Measurements from ENCODE around the gene TMEM167A.
A peak's percentile ranks its signal among the peaks of the same experiment; 100 is the strongest.

Gene TMEM167A

GRCh38 chr5:83058726-83059125 lies 18.5 kb downstream of the TMEM167A start:
- Histone ChIP-seq H3K4me1 (peaks cover 6 to 15% (median 13%) of the 10 kb centered on the region in 10 experiments; a peak in 19 of 20 replicates), H3K27ac (no peak overlapping the region), H3K27me3 (no peaks in the 10 kb centered on the region), H3K9ac (no peak overlapping the region), H3K36me3 (peaks cover 70 to 99% (median 83%) of the 10 kb centered on the region in 11 experiments), H4K20me1 (peaks cover 0 to 75% (median 11%) of the 10 kb centered on the region in 11 experiments; a peak in 10 of 22 replicates), H3K4me2 (peak overlapping the region in 4 of 11 experiments; percentile 15 to 34 (median 23); a peak in 4 of 22 replicates), H3K4me3 (no peak overlapping the region), H3K9me3 (replicated peaks in 1 of 11) (peaks cover 0 to 10% (median 4%) of the 10 kb centered on the region in 11 experiments; a peak in 2 of 22 replicates)
- TF ChIP-seq Cebpa-rat (IDR thresholded peaks at IDR 0.05) = no peak

GRCh38 chr5:83055166-83055565 lies 22.0 kb downstream of the TMEM167A start:
- Histone ChIP-seq H3K27ac (no peak overlapping the region), H4K20me1 (peaks cover 0 to 45% (median 4%) of the 10 kb centered on the region in 11 experiments; a peak in 7 of 22 replicates), H3K4me3 (no peak overlapping the region), H3K36me3 (peaks cover 65 to 100% (median 85%) of the 10 kb centered on the region in 11 experiments), H3K4me1 (peaks cover 6 to 15% (median 13%) of the 10 kb centered on the region in 10 experiments; a peak in 19 of 20 replicates), H3K9ac (no peak overlapping the region), H3K27me3 (no peaks in the 10 kb centered on the region), H3K9me3 (replicated peaks in 1 of 11) (no peaks in the 10 kb centered on the region), H3K4me2 (no peak overlapping the region)
- TF ChIP-seq Cebpa-rat (IDR thresholded peaks at IDR 0.05) = no peak

GRCh38 chr5:83050723-83051340 lies 26.4 kb downstream of the TMEM167A start:
- H3K4me3 ChIP-seq = no peak overlapping the region
- H3K4me2 ChIP-seq = no peak overlapping the region
- TF ChIP-seq Cebpa-rat (IDR thresholded peaks at IDR 0.05) = no peak
- no peak overlapping the region for H3K9ac ChIP-seq
- peaks cover 49 to 82% (median 60%) of the 10 kb centered on the region in 11 experiments for H3K36me3 ChIP-seq
- H4K20me1 ChIP-seq = peaks cover 0 to 15% (median 0%) of the 10 kb centered on the region in 11 experiments; a peak in 3 of 22 replicates
- H3K27me3 ChIP-seq = no peaks in the 10 kb centered on the region
- H3K9me3 ChIP-seq (replicated peaks in 1 of 11) = no peaks in the 10 kb centered on the region
- no peaks in the 10 kb centered on the region for H3K4me1 ChIP-seq
- H3K27ac ChIP-seq = no peak overlapping the region

- H3K4me3 ChIP-seq = no peak overlapping the region
- H3K27me3 ChIP-seq = no peaks in the 10 kb centered on the region
- H3K9me3 ChIP-seq (replicated peaks in 1 of 11) = no peaks in the 10 kb centered on the region
- H3K4me2 ChIP-seq = no peak overlapping the region
- peaks cover 0 to 6% (median 0%) of the 10 kb centered on the region in 11 experiments; a peak in 3 of 22 replicates for H4K20me1 ChIP-seq
- no peak overlapping the region for H3K27ac ChIP-seq
- H3K36me3 ChIP-seq = peaks cover 35 to 68% (median 46%) of the 10 kb centered on the region in 11 experiments
- TF ChIP-seq Cebpa-rat (IDR thresholded peaks at IDR 0.05) = no peak
- no peaks in the 10 kb centered on the region for H3K4me1 ChIP-seq
- no peak overlapping the region for H3K9ac ChIP-seq
These were observed 27.8 kb downstream of the TMEM167A start for GRCh38 chr5:83049370-83049885.

GRCh38 chr5:83048811-83049210 lies 28.4 kb downstream of the TMEM167A start:
- Histone ChIP-seq H3K4me3 (no peak overlapping the region), H3K9ac (no peak overlapping the region), H3K9me3 (replicated peaks in 1 of 11) (no peaks in the 10 kb centered on the region), H3K36me3 (peaks cover 29 to 61% (median 40%) of the 10 kb centered on the region in 11 experiments), H3K4me2 (no peak overlapping the region), H4K20me1 (peaks cover 0 to 6% (median 0%) of the 10 kb centered on the region in 11 experiments; a peak in 1 of 22 replicates), H3K27me3 (no peaks in the 10 kb centered on the region), H3K27ac (no peak overlapping the region), H3K4me1 (no peaks in the 10 kb centered on the region)
- no peak for TF ChIP-seq Cebpa-rat (IDR thresholded peaks at IDR 0.05)

GRCh38 chr5:83048277-83048676 lies 28.9 kb downstream of the TMEM167A start:
- no peak for TF ChIP-seq Cebpa-rat (IDR thresholded peaks at IDR 0.05)
- peaks cover 25 to 56% (median 37%) of the 10 kb centered on the region in 11 experiments for H3K36me3 ChIP-seq
- H3K4me1 ChIP-seq = no peaks in the 10 kb centered on the region
- H4K20me1 ChIP-seq = peaks cover 0 to 6% (median 0%) of the 10 kb centered on the region in 11 experiments; a peak in 1 of 22 replicates
- H3K27ac ChIP-seq = no peak overlapping the region
- no peaks in the 10 kb centered on the region for H3K27me3 ChIP-seq
- no peaks in the 10 kb centered on the region for H3K9me3 ChIP-seq (replicated peaks in 1 of 11)
- H3K4me3 ChIP-seq = no peak overlapping the region
- no peak overlapping the region for H3K4me2 ChIP-seq
- no peak overlapping the region for H3K9ac ChIP-seq

- Histone ChIP-seq H3K4me3 (no peak overlapping the region), H3K27ac (no peak overlapping the region), H3K4me2 (no peak overlapping the region), H3K9ac (no peak overlapping the region), H4K20me1 (no peaks in the 10 kb centered on the region), H3K36me3 (peaks cover 0 to 23% (median 5%) of the 10 kb centered on the region in 11 experiments; a peak in 14 of 22 replicates), H3K4me1 (no peaks in the 10 kb centered on the region), H3K9me3 (replicated peaks in 1 of 11) (no peaks in the 10 kb centered on the region), H3K27me3 (no peaks in the 10 kb centered on the region)
- TF ChIP-seq Cebpa-rat (IDR thresholded peaks at IDR 0.05) = no peak
These were observed 32.3 kb downstream of the TMEM167A start for GRCh38 chr5:83044926-83045325.

- no peak overlapping the region for H3K4me3 ChIP-seq
- no peaks in the 10 kb centered on the region for H3K9me3 ChIP-seq (replicated peaks in 1 of 11)
- H3K27ac ChIP-seq = no peak overlapping the region
- H3K4me1 ChIP-seq = no peaks in the 10 kb centered on the region
- no peaks in the 10 kb centered on the region for H3K27me3 ChIP-seq
- no peak for TF ChIP-seq Cebpa-rat (IDR thresholded peaks at IDR 0.05)
- no peak overlapping the region for H3K9ac ChIP-seq
- no peaks in the 10 kb centered on the region for H4K20me1 ChIP-seq
- H3K4me2 ChIP-seq = no peak overlapping the region
- H3K36me3 ChIP-seq = peaks cover 0 to 6% (median 0%) of the 10 kb centered on the region in 11 experiments; a peak in 1 of 22 replicates
These were observed 34.7 kb downstream of the TMEM167A start for GRCh38 chr5:83042507-83042906.

GRCh38 chr5:83038924-83039323 lies 38.3 kb downstream of the TMEM167A start:
- no peaks in the 10 kb centered on the region for H3K27me3 ChIP-seq
- no peaks in the 10 kb centered on the region for H3K9me3 ChIP-seq (replicated peaks in 1 of 11)
- no peak overlapping the region for H3K4me2 ChIP-seq
- no peak overlapping the region for H3K27ac ChIP-seq
- H3K9ac ChIP-seq = no peak overlapping the region
- no peak overlapping the region for H3K4me3 ChIP-seq
- H3K4me1 ChIP-seq = no peaks in the 10 kb centered on the region
- no peak for TF ChIP-seq Cebpa-rat (IDR thresholded peaks at IDR 0.05)
- no peaks in the 10 kb centered on the region for H4K20me1 ChIP-seq
- H3K36me3 ChIP-seq = no peaks in the 10 kb centered on the region
